ENCODE results near the gene ARHGAP6. TPM values are rescaled to one million over a fixed set of nuclear protein-coding genes. Genes with fewer than 3 reads are reported as not detected.
"Not testable (repeated sequence)": the region's sequence is repeated elsewhere in the genome, so short reads cannot be mapped to it uniquely, and the experiment has no call there.

Gene ARHGAP6
- total RNA-seq, 4 donors from 2014 or later, result 0.64 to 9.5 (median 2.3) TPM

DNA sequence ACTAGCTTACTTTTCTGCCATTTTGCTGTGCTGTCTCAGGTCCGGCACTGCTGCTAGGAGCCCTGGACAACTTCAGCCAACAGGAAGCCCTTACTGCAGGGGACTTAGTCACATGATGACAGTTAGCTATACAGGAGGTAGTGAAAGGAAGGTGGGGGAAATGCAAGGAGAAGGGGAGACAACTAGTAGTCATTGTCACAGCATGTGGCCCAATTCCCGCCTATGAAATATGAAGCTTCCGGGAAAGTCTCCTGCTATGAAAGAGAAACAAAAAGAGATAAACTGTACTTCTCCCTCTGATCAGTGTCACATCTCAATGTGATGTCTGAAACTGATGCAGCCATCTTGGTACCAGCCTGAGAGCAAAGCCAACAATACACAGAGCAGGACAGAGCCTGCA is 300.9 kb downstream of the ARHGAP6 start:
- 91 to 100% methylated on average over 3 of the region's 3 CpGs for WGBS, 2 donors
- no peaks in the 10 kb centered on the region for H3K27me3 ChIP-seq
- intact Hi-C loops (cut with DNase I), result no loop called here
- TF ChIP-seq POLR2A (IDR thresholded peaks at IDR 0.05), result no peak
- TF ChIP-seq, protein P1, sequence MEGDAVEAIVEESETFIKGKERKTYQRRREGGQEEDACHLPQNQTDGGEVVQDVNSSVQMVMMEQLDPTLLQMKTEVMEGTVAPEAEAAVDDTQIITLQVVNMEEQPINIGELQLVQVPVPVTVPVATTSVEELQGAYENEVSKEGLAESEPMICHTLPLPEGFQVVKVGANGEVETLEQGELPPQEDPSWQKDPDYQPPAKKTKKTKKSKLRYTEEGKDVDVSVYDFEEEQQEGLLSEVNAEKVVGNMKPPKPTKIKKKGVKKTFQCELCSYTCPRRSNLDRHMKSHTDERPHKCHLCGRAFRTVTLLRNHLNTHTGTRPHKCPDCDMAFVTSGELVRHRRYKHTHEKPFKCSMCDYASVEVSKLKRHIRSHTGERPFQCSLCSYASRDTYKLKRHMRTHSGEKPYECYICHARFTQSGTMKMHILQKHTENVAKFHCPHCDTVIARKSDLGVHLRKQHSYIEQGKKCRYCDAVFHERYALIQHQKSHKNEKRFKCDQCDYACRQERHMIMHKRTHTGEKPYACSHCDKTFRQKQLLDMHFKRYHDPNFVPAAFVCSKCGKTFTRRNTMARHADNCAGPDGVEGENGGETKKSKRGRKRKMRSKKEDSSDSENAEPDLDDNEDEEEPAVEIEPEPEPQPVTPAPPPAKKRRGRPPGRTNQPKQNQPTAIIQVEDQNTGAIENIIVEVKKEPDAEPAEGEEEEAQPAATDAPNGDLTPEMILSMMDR (IDR thresholded peaks at IDR 0.05), result no peak
- no peaks in the 10 kb centered on the region for H3K4me1 ChIP-seq
- no peak for DNase-seq
- H3K36me3 ChIP-seq, result no peaks in the 10 kb centered on the region
- no peak overlapping the region for H3K4me3 ChIP-seq
- no peaks in the 10 kb centered on the region for H3K9me3 ChIP-seq
- H3K27ac ChIP-seq, result no peak overlapping the region

DNA sequence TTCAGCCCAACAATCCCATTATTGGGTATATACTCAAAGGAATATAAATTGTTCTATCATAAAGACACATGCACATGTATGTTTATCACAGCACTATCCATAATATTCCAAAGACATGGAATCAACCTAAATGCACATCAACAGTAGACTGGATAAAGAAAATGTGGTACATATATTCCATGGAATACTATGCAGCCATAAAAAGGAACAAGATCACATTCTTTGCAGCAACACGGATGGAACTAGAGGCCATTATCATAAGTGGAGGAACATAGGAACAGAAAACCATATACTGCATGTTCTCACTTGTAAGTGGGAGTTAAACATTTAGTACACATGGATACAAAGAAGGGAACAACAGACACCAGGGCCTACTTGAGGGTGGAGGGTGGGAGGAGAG is 301.9 kb downstream of the ARHGAP6 start:
- H3K9me3 ChIP-seq; DNase-seq; H3K27me3 ChIP-seq; H3K4me1 ChIP-seq; H3K36me3 ChIP-seq; intact Hi-C loops (cut with DNase I); H3K4me3 ChIP-seq; H3K27ac ChIP-seq: not testable (repeated sequence)
- WGBS, 2 donors, result 56 to 100% methylated on average over 1 of the region's 1 CpG

DNA sequence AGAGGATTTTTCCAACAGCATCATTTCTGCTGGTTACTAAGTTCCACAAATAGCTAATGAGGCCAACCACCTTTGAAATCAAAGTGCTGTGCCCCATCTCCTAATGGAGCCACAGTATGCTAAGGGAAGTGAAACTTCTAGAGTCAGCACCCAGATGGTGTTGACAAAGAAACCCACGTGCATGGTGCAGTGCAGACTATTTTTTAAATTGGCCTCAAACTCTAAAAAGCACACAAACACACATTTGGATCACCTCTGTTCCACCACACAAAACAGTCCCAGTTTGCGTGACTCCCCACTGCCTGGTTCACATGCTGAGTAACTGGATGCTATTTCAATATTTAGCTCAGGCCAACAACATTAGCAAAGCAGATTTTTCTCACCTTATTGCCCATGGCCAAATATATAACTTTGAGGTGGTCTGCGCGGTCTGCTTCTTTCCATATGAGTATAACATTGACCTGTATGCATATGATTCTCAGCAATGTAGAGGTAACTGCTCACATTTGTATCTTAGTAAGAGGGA is 302.6 kb downstream of the ARHGAP6 start:
- no peak overlapping the region for H3K4me3 ChIP-seq
- DNase-seq, result no peak
- no peak overlapping the region for H3K27ac ChIP-seq
- no peaks in the 10 kb centered on the region for H3K4me1 ChIP-seq
- no peaks in the 10 kb centered on the region for H3K9me3 ChIP-seq
- intact Hi-C loops (cut with DNase I), result no loop called here
- no peak for TF ChIP-seq POLR2A (IDR thresholded peaks at IDR 0.05)
- TF ChIP-seq, protein P1 (IDR thresholded peaks at IDR 0.05), result no peak
- H3K36me3 ChIP-seq, result no peaks in the 10 kb centered on the region
- no peaks in the 10 kb centered on the region for H3K27me3 ChIP-seq
- WGBS, 2 donors, result 76 to 89% methylated on average over 3 to 4 of the region's 4 CpGs

DNA sequence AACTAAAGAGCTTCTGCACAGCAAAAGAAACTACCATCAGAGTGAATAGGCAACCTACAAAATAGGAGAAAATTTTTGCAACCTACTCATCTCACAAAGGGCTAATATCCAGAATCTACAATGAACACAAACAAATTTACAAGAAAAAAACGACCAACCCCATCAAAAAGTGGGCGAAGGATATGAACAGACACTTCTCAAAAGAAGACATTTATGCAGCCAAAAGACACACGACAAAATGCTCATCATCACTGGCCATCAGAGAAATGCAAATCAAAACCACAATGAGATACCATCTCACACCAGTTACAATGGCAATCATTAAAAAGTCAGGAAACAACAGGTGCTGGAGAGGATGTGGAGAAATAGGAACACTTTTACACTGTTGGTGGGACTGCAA is 304.1 kb downstream of the ARHGAP6 start:
- H3K9me3 ChIP-seq; H3K4me3 ChIP-seq; H3K36me3 ChIP-seq; H3K27ac ChIP-seq; H3K4me1 ChIP-seq; intact Hi-C loops (cut with DNase I); DNase-seq; H3K27me3 ChIP-seq: not testable (repeated sequence)
- 75 to 94% methylated on average over 2 to 3 of the region's 3 CpGs for WGBS, 2 donors

DNA sequence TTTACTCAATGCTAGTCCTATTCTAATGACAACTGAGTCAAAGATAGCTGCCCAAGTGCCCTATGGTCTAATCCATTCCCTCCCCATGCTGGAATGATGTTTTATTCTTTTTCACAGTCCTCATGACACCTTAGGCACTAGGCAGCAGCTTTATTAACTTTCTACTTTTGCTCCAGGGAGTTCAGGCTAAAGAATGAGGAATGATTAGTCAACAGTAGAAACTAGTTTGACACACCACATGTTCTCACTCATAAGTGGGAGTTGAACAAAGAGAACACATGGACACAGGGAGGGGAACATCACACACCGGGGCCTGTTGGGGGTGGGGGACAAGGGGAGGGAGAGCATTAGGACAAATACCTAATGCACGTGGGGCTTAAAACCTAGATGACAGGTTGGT is 309.8 kb downstream of the ARHGAP6 start:
- WGBS, 2 donors, result 57 to 61% methylated on average over 1 to 2 of the region's 2 CpGs
- peaks cover 0 to 18% (median 0%) of the 10 kb centered on the region in 3 donors for H3K4me1 ChIP-seq
- H3K27me3 ChIP-seq; H3K4me3 ChIP-seq; H3K9me3 ChIP-seq; H3K36me3 ChIP-seq; intact Hi-C loops (cut with DNase I); DNase-seq: not testable (repeated sequence)
- H3K27ac ChIP-seq, result peak overlapping the region in 1 of 4 donors; percentile 29

DNA sequence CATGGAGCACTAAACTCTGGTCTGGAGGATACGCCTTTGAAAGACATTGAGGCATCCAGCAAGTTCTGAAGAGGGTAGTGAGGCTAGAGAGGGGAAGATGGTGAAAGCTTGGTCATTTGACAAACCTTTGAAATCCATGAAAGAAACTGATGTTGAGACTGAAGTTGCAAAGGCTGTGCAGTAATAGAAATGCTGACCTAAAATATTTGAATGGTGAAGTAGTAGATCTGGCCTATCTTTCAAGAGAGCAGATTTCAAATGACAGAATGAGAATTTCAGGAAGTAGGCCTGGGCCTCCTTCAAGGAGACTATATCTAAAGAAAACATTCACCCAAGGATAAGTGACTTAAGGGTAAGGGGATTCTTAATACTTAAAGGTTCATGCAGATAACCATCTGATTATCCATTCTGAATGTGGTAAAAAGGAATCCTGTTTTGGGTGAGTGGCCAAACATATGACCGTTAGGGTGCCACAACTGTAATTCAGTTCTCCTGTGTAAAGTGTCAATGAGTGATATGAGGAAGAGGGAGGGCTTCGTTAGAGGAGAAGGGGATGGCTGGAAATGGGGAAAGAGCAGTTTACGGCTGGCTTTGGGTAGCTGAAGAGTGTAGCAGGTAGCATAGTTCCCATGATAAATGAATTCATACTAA is 310.3 kb downstream of the ARHGAP6 start:
- Histone ChIP-seq H3K27ac (peak overlapping the region in 1 of 4 donors; percentile 29), H3K36me3 (no peaks in the 10 kb centered on the region), H3K4me3 (no peak overlapping the region), H3K4me1 (peaks cover 0 to 18% (median 0%) of the 10 kb centered on the region in 3 donors), H3K9me3 (no peaks in the 10 kb centered on the region), H3K27me3 (no peaks in the 10 kb centered on the region)
- TF ChIP-seq, protein P1 (IDR thresholded peaks at IDR 0.05), result no peak
- TF ChIP-seq POLR2A (IDR thresholded peaks at IDR 0.05), result no peak
- intact Hi-C loops (cut with DNase I), result no loop called here
- DNase-seq, result no peak
- 71 to 91% methylated on average over 4 of the region's 4 CpGs for whole genome bisulfite sequencing, 2 donors
